Ectodermal cell (in vitro differentiated cells): ENCODE results near the gene BRSK2.

Source experiments
- H3K27ac ChIP-seq: 2 replicates; pipeline ENCODE4 v1.7.0; 2013; ENCODE audit warnings: mild to moderate bottlenecking, low read depth, low read length; ENCODE audit not compliant: insufficient read depth, poor library complexity, severe bottlenecking
- H3K27me3 ChIP-seq: 2 replicates; pipeline ENCODE4 v1.7.0; 2013; ENCODE audit warnings: mild to moderate bottlenecking, low read length; ENCODE audit not compliant: insufficient read depth, control insufficient read depth, poor library complexity, severe bottlenecking
- H3K36me3 ChIP-seq: one replicate; pipeline ENCODE4 v1.7.0; 2013; ENCODE audit warnings: low read length; ENCODE audit not compliant: control insufficient read depth, insufficient read depth
- H3K4me1 ChIP-seq: one replicate; pipeline ENCODE4 v1.7.0; 2013; ENCODE audit warnings: low read length; ENCODE audit not compliant: control insufficient read depth, insufficient read depth
- H3K4me3 ChIP-seq: 2 replicates; pipeline ENCODE4 v1.7.0; 2013; ENCODE audit warnings: low read depth, low read length, control low read depth; ENCODE audit not compliant: insufficient read depth
- H3K9me3 ChIP-seq: 2 replicates; pipeline ENCODE4 v1.7.0; 2013; ENCODE audit warnings: mild to moderate bottlenecking, low read length, moderate library complexity; ENCODE audit not compliant: control insufficient read depth
- WGBS, 2 experiments: methylation state at CpG; one replicate each; pipeline ENCODE4 v1.1.7; 2013; ENCODE audit warnings: missing lambda C conversion rate in 2 of 2; 5-methylcytosine and 5-hydroxymethylcytosine counted together

Gene BRSK2

DNA sequence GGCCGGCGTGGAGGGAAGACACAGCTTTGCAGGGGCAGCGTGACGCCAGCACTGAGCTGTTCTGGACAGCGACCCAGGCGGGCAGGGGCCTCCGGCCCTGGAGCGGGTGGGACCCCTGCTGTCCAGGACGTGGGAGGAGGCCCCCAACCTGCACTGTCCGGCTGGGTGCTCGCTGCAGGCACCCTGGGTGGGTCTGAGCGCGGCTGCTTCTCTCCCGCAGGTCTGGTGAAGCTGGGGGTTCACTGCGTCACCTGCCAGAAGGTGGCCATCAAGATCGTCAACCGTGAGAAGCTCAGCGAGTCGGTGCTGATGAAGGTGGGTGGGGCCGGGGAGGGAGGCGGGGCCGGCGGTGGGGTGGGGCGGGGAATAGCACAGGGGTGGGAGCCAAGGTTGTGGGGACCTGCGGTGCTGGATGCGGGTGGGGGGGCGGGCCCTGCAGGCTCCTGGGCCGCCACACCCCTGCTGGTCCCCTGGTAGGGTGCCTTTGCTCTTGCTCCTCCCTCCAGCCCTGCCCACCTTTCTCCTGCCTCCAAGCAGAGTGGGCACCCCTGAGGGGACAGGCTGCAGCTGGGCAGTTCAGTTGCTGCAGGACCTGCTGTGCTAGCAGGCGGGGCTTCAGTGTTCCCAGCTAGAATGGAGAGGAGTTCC, 46.2 kb downstream of the BRSK2 start:
- Histone ChIP-seq H3K27me3 (no peaks in the 10 kb centered on the region), H3K36me3 (no peaks in the 10 kb centered on the region), H3K9me3 (no peaks in the 10 kb centered on the region), H3K4me1 (peaks cover 13% of the 10 kb centered on the region), H3K4me3 (peak overlapping the region; percentile 5), H3K27ac (no peak overlapping the region)
- WGBS, 2 experiments, result 23% methylated on average over 24 to 29 of the region's 29 CpGs

DNA sequence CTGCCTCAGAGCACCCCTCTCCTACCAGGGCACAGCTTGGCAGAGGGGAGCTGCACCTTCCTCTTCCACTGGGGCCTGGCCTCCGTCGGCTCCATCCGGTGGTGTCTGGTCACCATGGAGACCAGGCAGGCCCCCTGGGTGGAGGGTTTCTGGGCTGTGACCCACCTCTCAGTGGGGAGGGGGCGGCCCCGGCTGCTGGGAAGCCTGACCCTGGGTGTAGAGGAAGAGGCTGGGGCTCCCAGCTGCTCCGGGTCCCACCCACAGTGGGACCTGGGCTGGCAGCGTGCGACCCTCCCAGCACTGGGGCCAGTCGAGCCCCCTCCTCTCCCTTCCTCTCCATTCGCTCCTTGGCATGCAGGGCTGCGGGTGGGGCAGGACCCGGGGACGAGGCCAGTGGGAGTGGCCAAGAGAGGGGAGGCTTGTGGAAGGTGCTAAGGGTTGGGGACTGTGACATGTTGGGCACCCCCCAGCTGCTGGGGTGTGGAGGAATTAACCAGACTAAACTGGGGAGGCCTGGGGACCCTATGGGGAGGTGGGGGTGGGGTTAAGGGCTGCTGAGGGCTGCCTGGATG, 46.8 kb downstream of the BRSK2 start:
- Histone ChIP-seq H3K9me3 (no peaks in the 10 kb centered on the region), H3K27ac (no peak overlapping the region), H3K4me1 (peaks cover 13% of the 10 kb centered on the region), H3K27me3 (no peaks in the 10 kb centered on the region), H3K4me3 (peak overlapping the region; percentile 5), H3K36me3 (no peaks in the 10 kb centered on the region)
- 31 to 33% methylated on average over 13 of the region's 13 CpGs for WGBS, 2 experiments

DNA sequence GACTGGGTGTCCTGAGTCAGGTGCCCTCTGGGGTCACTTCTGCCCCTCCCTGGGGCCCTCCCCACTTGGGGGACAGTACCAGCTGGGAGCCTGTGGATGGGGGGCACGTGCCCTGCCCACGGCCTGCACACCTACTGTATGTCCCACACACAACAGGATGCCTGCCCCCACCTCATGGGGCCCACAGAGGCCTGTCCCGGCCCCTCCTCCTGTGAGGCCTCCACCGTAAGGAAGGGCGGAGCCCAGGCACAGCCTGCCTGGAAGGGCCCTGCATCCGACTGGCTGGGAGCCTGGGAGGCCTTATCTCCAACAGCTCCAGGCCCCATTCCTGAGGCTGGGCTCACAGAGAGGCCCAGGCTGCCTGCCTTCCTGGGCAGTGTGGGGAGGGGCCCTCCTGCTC, 47.8 kb downstream of the BRSK2 start:
- H3K27ac ChIP-seq, result no peak overlapping the region
- 68 to 71% methylated on average over 6 of the region's 6 CpGs for WGBS, 2 experiments
- H3K36me3 ChIP-seq, result no peaks in the 10 kb centered on the region
- H3K27me3 ChIP-seq, result no peaks in the 10 kb centered on the region
- H3K9me3 ChIP-seq, result no peaks in the 10 kb centered on the region
- H3K4me1 ChIP-seq, result peaks cover 13% of the 10 kb centered on the region
- H3K4me3 ChIP-seq, result no peak overlapping the region

DNA sequence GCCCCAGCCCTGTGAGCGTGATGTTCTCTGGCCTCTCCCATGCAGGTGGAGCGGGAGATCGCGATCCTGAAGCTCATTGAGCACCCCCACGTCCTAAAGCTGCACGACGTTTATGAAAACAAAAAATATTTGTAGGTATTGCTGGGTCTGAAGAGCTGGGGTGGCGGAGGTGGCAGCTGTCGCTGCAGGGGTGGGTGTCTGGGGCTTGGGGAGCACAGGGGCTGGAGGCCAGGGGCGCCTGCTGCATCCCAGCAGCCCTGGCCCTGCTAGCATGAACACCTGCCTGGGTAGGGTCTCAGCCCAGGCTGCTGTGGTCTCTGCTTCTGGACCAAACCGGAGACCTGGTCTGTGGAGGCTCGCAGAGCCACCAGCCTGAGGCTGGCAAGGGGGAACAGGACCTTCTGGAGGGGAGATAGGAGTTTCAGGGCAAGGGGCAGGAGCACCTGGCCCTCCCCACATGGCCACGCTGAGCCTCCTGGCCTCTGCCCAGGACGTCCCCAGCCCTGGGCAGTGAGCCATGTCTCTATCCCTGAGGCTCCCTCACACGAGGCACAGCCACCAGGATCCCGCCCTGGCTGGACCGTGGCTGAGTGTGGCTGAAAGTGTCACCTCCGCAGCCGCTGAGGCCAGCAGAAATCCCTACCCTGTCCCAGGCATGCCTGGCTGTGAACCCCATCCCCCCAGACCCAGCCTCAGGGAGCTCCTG, 48.7 kb downstream of the BRSK2 start:
- no peaks in the 10 kb centered on the region for H3K27me3 ChIP-seq
- H3K9me3 ChIP-seq, result no peaks in the 10 kb centered on the region
- H3K36me3 ChIP-seq, result no peaks in the 10 kb centered on the region
- 93 to 94% methylated on average over 19 of the region's 19 CpGs for WGBS, 2 experiments
- H3K4me1 ChIP-seq, result peaks cover 13% of the 10 kb centered on the region
- no peak overlapping the region for H3K4me3 ChIP-seq
- H3K27ac ChIP-seq, result no peak overlapping the region

DNA sequence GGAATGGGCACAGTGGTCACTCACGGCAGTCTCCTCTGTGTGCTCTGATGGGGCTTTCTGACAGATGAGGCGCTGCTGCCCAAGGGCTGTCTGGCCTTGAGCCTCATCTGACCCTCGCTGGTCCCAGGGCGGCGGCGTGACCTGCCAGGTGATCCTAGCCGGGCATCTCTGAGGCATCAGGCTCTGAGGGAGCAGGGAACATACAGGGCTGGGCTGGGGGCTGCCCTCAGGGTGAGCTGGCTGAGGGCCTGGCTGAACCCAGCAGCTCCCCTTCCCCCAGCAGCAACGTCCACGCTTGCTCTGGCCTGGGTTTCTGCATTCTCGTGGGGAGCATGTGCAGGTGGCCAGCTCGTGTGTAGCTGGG, 49.2 kb downstream of the BRSK2 start:
- H3K4me3 ChIP-seq, result no peak overlapping the region
- no peaks in the 10 kb centered on the region for H3K27me3 ChIP-seq
- H3K9me3 ChIP-seq, result no peaks in the 10 kb centered on the region
- H3K27ac ChIP-seq, result no peak overlapping the region
- WGBS, 2 experiments, result 90 to 91% methylated on average over 11 of the region's 11 CpGs
- H3K4me1 ChIP-seq, result peaks cover 13% of the 10 kb centered on the region
- no peaks in the 10 kb centered on the region for H3K36me3 ChIP-seq

DNA sequence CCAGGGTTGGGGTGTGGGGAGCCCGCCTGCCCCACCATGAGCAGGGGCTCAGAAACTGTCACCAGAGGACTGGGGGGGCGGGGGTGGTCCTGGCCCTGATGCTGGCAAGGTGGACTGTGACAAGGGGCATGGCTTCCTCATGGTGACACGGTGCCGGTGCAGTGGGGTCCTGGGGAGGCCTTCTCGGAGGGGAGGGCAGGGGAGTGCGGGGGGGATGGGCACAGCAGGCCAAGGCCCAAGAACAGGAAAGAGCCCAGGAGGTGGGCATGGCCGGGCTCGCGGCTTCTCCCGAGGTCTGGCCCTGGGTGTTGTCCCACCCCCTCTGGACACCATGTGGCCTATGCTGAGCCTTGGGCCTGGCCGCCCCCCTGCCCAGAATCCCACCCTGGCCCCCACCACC, 49.6 kb downstream of the BRSK2 start:
- no peaks in the 10 kb centered on the region for H3K27me3 ChIP-seq
- peaks cover 13% of the 10 kb centered on the region for H3K4me1 ChIP-seq
- 87 to 91% methylated on average over 11 of the region's 11 CpGs for WGBS, 2 experiments
- no peak overlapping the region for H3K27ac ChIP-seq
- H3K36me3 ChIP-seq, result no peaks in the 10 kb centered on the region
- no peaks in the 10 kb centered on the region for H3K9me3 ChIP-seq
- no peak overlapping the region for H3K4me3 ChIP-seq

DNA sequence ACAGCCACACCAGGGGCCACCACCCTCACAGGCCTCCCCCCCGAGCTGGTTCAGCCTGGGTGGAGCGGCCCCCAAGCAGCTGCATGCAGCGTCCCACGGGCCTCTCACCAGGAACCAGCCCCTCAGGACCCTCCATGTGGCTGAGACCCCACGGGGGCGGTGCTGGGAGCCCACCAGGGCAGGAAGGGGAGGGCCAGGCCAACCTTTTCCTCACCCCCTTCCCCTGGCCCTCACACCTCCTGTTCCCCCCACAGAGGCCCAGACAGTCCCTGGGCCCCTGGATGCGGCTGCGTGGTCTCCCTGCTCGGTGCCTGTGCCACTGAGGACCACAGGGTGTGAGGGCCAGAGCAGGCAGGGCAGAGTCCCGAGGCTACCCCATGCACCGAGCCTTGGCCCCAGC, 50.3 kb downstream of the BRSK2 start:
- Histone ChIP-seq H3K27ac (no peak overlapping the region), H3K27me3 (no peaks in the 10 kb centered on the region), H3K4me3 (no peak overlapping the region), H3K36me3 (no peaks in the 10 kb centered on the region), H3K4me1 (peaks cover 13% of the 10 kb centered on the region), H3K9me3 (no peaks in the 10 kb centered on the region)
- 84 to 85% methylated on average over 11 of the region's 11 CpGs for WGBS, 2 experiments

DNA sequence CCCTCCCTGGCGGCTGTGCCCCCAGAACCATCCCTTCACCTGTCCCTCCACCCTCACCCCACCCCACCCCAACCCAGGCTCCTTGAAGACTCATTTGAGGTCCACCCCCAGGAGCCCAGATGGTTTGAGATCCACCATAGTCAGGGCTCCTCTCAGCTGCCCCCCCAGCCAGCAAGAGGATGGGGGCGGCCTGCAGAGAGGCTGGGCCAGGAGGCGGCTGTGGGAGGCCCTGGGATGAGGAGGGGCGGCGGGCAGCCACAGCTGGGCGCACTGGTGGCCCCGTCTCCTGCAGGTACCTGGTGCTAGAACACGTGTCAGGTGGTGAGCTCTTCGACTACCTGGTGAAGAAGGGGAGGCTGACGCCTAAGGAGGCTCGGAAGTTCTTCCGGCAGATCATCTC, 50.8 kb downstream of the BRSK2 start:
- 92 to 94% methylated on average over 12 of the region's 12 CpGs for WGBS, 2 experiments
- H3K27ac ChIP-seq, result no peak overlapping the region
- H3K4me3 ChIP-seq, result no peak overlapping the region
- H3K9me3 ChIP-seq, result no peaks in the 10 kb centered on the region
- H3K36me3 ChIP-seq, result no peaks in the 10 kb centered on the region
- no peaks in the 10 kb centered on the region for H3K27me3 ChIP-seq
- peaks cover 13% of the 10 kb centered on the region for H3K4me1 ChIP-seq

DNA sequence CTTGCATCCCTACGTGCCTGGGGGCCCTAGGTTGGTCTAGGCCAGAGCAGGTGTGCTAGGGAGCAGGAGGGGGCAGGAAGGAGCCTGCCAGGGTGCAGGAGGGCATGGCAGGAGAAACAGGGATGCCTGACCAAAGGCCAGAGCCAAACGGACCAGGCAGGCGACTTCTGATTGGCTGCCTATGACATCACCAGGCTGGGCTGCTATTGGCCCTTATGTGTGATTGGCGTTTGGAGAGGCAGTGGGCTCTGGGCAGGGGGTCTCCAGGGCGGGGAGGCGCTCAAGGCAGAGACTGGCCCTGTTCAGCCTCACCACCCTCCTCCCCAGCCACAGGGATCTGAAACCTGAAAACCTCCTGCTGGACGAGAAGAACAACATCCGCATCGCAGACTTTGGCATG, 52.4 kb downstream of the BRSK2 start:
- Histone ChIP-seq H3K4me3 (no peak overlapping the region), H3K4me1 (peaks cover 4% of the 10 kb centered on the region), H3K36me3 (no peaks in the 10 kb centered on the region), H3K27me3 (no peaks in the 10 kb centered on the region), H3K9me3 (no peaks in the 10 kb centered on the region), H3K27ac (no peak overlapping the region)
- WGBS, 2 experiments, result 51 to 55% methylated on average over 9 of the region's 9 CpGs

DNA sequence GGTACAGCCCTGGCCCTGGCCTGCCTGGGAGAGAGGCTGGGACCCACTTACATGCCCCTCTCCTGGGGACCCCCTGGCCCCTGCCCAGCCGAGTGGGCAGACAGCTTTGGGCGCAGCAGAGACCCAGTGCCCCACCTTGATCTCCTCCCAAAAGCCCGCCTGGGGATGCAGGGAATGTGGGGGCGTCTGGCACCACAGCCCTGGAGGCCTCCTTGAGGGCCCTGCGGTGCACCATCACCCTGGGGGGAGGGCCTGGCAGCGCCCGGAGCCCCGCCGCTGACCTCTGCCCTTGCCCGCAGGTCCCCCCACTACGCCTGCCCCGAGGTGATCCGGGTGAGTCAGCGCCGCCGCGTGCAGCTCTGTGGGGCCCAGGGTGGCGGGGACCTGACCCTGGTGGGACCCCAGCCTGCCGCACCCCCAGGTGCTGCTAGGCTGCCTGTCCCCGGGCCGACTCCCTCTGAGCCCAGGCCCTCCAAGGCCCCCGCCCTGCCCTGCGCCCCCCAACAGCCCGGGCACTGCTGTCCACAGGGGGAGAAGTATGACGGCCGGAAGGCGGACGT, 53.2 kb downstream of the BRSK2 start:
- Histone ChIP-seq H3K27ac (no peak overlapping the region), H3K9me3 (no peaks in the 10 kb centered on the region), H3K4me3 (no peak overlapping the region), H3K36me3 (no peaks in the 10 kb centered on the region), H3K27me3 (no peaks in the 10 kb centered on the region), H3K4me1 (no peaks in the 10 kb centered on the region)
- 94 to 95% methylated on average over 28 of the region's 28 CpGs for WGBS, 2 experiments
